ENCODE data around the gene CASTOR1. TPM values are rescaled to one million over a fixed set of nuclear protein-coding genes. Genes with fewer than 3 reads are reported as not detected.

CASTOR1 gene
- total RNA-seq, 1 donor from 2014 or later: 17.2 TPM

DNA sequence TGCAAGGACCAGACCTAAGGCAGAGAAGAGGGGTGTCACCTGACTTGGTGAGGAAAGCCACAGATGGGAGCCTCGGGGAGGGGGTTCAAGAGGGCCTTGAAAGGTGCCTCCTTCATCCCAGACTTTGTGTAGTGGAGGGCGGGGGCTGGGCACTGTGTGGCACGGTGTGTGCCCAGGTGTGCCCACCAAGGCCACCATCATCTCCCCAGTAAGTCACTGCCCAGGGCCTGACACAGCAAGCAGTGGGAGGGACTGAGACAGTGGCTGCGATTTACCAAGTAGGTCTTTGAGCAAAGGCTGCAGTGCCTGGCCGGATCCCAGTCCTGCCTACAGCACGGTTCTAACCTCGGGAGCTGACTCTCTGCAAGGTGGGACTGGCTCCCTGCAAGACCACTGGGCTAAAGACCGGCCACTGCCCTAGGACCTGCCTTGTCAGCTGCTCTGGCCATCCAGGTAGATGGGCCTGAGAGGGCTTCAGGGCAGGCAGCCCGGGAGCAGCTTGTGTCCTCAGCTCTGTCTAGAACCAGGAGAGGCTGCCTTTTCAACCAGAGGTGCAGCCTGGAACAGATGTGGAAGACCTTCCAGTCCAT, 24.1 kb downstream of the CASTOR1 start:
- H3K4me1 Mint-ChIP-seq (ENCODE audit: unreplicated experiment): no peaks in the 10 kb centered on the region
- H3K27me3 Mint-ChIP-seq (ENCODE audit: unreplicated experiment): peaks cover 7% of the 10 kb centered on the region
- H3K4me3 Mint-ChIP-seq (ENCODE audit: unreplicated experiment): no peak overlapping the region
- TF ChIP-seq, protein P1, sequence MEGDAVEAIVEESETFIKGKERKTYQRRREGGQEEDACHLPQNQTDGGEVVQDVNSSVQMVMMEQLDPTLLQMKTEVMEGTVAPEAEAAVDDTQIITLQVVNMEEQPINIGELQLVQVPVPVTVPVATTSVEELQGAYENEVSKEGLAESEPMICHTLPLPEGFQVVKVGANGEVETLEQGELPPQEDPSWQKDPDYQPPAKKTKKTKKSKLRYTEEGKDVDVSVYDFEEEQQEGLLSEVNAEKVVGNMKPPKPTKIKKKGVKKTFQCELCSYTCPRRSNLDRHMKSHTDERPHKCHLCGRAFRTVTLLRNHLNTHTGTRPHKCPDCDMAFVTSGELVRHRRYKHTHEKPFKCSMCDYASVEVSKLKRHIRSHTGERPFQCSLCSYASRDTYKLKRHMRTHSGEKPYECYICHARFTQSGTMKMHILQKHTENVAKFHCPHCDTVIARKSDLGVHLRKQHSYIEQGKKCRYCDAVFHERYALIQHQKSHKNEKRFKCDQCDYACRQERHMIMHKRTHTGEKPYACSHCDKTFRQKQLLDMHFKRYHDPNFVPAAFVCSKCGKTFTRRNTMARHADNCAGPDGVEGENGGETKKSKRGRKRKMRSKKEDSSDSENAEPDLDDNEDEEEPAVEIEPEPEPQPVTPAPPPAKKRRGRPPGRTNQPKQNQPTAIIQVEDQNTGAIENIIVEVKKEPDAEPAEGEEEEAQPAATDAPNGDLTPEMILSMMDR (IDR thresholded peaks at IDR 0.05; ENCODE audit: unreplicated experiment): no peak
- H3K9me3 Mint-ChIP-seq (ENCODE audit: unreplicated experiment): no peaks in the 10 kb centered on the region
- DNase-seq (ENCODE audit: low spot score): no peak
- H3K36me3 Mint-ChIP-seq (ENCODE audit: low read depth, unreplicated experiment): no peaks in the 10 kb centered on the region
- no peak overlapping the region for H3K27ac Mint-ChIP-seq (ENCODE audit: unreplicated experiment)

GRCh38 chr22:30263883-30264282, 25.4 kb downstream of the CASTOR1 start:
- TF ChIP-seq, protein P1 (IDR thresholded peaks at IDR 0.05; ENCODE audit: unreplicated experiment): no peak
- no peak for DNase-seq (ENCODE audit: low spot score)
- H3K27ac Mint-ChIP-seq (ENCODE audit: unreplicated experiment): no peak overlapping the region
- no peaks in the 10 kb centered on the region for H3K4me1 Mint-ChIP-seq (ENCODE audit: unreplicated experiment)
- H3K27me3 Mint-ChIP-seq (ENCODE audit: unreplicated experiment): peaks cover 7% of the 10 kb centered on the region
- no peaks in the 10 kb centered on the region for H3K36me3 Mint-ChIP-seq (ENCODE audit: low read depth, unreplicated experiment)
- no peaks in the 10 kb centered on the region for H3K9me3 Mint-ChIP-seq (ENCODE audit: unreplicated experiment)
- no peak overlapping the region for H3K4me3 Mint-ChIP-seq (ENCODE audit: unreplicated experiment)

GRCh38 chr22:30262917-30263741, 26.2 kb downstream of the CASTOR1 start:
- Mint-ChIP-seq H3K27ac (ENCODE audit: unreplicated experiment) (no peak overlapping the region), H3K4me3 (ENCODE audit: unreplicated experiment) (no peak overlapping the region), H3K36me3 (ENCODE audit: low read depth, unreplicated experiment) (no peaks in the 10 kb centered on the region), H3K4me1 (ENCODE audit: unreplicated experiment) (no peaks in the 10 kb centered on the region), H3K27me3 (ENCODE audit: unreplicated experiment) (peaks cover 7% of the 10 kb centered on the region), H3K9me3 (ENCODE audit: unreplicated experiment) (no peaks in the 10 kb centered on the region)
- TF ChIP-seq, protein P1 (IDR thresholded peaks at IDR 0.05; ENCODE audit: unreplicated experiment): peak; percentile 100
- peak; percentile 89 for DNase-seq (ENCODE audit: low spot score)

- H3K27me3 Mint-ChIP-seq (ENCODE audit: unreplicated experiment): peaks cover 7% of the 10 kb centered on the region
- no peak overlapping the region for H3K27ac Mint-ChIP-seq (ENCODE audit: unreplicated experiment)
- no peak overlapping the region for H3K4me3 Mint-ChIP-seq (ENCODE audit: unreplicated experiment)
- no peaks in the 10 kb centered on the region for H3K4me1 Mint-ChIP-seq (ENCODE audit: unreplicated experiment)
- no peaks in the 10 kb centered on the region for H3K36me3 Mint-ChIP-seq (ENCODE audit: low read depth, unreplicated experiment)
- TF ChIP-seq, protein P1 (IDR thresholded peaks at IDR 0.05; ENCODE audit: unreplicated experiment): no peak
- no peaks in the 10 kb centered on the region for H3K9me3 Mint-ChIP-seq (ENCODE audit: unreplicated experiment)
- no peak for DNase-seq (ENCODE audit: low spot score)
Observed at GRCh38 chr22:30262112-30262511, 27.2 kb downstream of the CASTOR1 start.

DNA sequence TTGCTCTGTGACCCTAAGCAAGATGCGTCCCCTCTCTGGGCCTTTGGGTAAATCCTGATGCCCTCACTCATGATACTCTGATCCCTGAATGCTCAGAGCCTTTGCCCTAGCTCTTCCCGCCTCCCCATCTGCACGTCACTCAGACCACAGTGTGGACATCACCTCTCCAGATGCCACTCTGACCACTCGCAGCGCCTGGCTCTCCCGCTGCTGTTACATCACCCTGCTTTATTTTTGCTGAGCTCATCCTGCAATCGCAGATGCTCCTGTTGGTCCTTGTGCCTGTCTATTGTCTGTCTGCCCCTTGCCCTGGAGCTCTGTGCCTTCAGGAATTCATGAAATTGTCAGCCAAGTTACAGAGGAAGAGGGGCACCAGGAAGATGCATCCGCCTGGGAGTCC, 28.2 kb downstream of the CASTOR1 start:
- Mint-ChIP-seq H3K4me3 (ENCODE audit: unreplicated experiment) (no peak overlapping the region), H3K9me3 (ENCODE audit: unreplicated experiment) (no peaks in the 10 kb centered on the region)

More for the DNA sequence above, 28.2 kb downstream of the CASTOR1 start:
- Mint-ChIP-seq H3K4me1 (ENCODE audit: unreplicated experiment) (no peaks in the 10 kb centered on the region), H3K27ac (ENCODE audit: unreplicated experiment) (peak overlapping the region; percentile 2), H3K36me3 (ENCODE audit: low read depth, unreplicated experiment) (no peaks in the 10 kb centered on the region), H3K27me3 (ENCODE audit: unreplicated experiment) (peaks cover 9% of the 10 kb centered on the region)
- TF ChIP-seq, protein P1 (IDR thresholded peaks at IDR 0.05; ENCODE audit: unreplicated experiment): no peak
- no peak for DNase-seq (ENCODE audit: low spot score)
